Neural crest cell (in vitro differentiated cells): ENCODE results near the gene SIN3A. TPM values are rescaled to one million over a fixed set of nuclear protein-coding genes. Genes with fewer than 3 reads are reported as not detected.
A peak's percentile ranks its signal among the peaks of the same experiment; 100 is the strongest.
"Not testable (repeated sequence)": the region's sequence is repeated elsewhere in the genome, so short reads cannot be mapped to it uniquely, and the experiment has no call there.

ENCODE experiments used
- DNase-seq: peaks from one replicate; pipeline ENCODE4 v3.0.0; 2021; ENCODE audit warnings: low read depth, mixed read lengths, low spot score
- H3K27ac Mint-ChIP-seq: one replicate; pipeline ENCODE4 v1.8.0; 2021; ENCODE audit warnings: mild to moderate bottlenecking, mixed read lengths; ENCODE audit not compliant: unreplicated experiment
- H3K27me3 Mint-ChIP-seq: 2 replicates; pipeline ENCODE4 v1.8.0; 2021; ENCODE audit warnings: low read depth, mild to moderate bottlenecking, mixed read lengths
- H3K36me3 Mint-ChIP-seq: 2 replicates; pipeline ENCODE4 v1.8.0; 2021; ENCODE audit warnings: low read depth, mild to moderate bottlenecking, mixed read lengths
- H3K4me1 Mint-ChIP-seq: 2 replicates; pipeline ENCODE4 v1.8.0; 2021; ENCODE audit warnings: mixed read lengths
- H3K4me3 Mint-ChIP-seq: one replicate; pipeline ENCODE4 v1.8.0; 2021; ENCODE audit warnings: mild to moderate bottlenecking, mixed read lengths
- H3K9me3 Mint-ChIP-seq: 2 replicates; pipeline ENCODE4 v1.8.0; 2021; ENCODE audit warnings: mixed read lengths
- CTCF ChIP-seq: fragments of 200-600 bp; sonication (generic); conservative IDR thresholded peaks from 2 replicates; pipeline ENCODE4 v1.5.0; 2021; ENCODE audit warnings: antibody characterized with exemption, mild to moderate bottlenecking
- total RNA-seq: library from RNA; stranded (reverse); gene quantifications from 2 replicates; pipeline ENCODE4 v1.2.1, GENCODE V29; 2021

SIN3A gene
- total RNA-seq, 1 donor from 2014 or later = 97.4 TPM

- DNase-seq = no peak
- Mint-ChIP-seq H3K4me3 (no peak overlapping the region), H3K36me3 (peaks cover 33% of the 10 kb centered on the region), H3K27ac (no peak overlapping the region), H3K27me3 (no peaks in the 10 kb centered on the region), H3K9me3 (peaks cover 6% of the 10 kb centered on the region), H3K4me1 (no peaks in the 10 kb centered on the region)
- no peak for TF ChIP-seq CTCF
Observed at GRCh38 chr15:75479670-75480069, 28.2 kb upstream of the SIN3A start.

- not testable (repeated sequence) for DNase-seq, H3K27me3 Mint-ChIP-seq, H3K4me3 Mint-ChIP-seq, H3K27ac Mint-ChIP-seq, H3K9me3 Mint-ChIP-seq, H3K4me1 Mint-ChIP-seq
- H3K36me3 Mint-ChIP-seq = peaks cover 24% of the 10 kb centered on the region
Observed at GRCh38 chr15:75477094-75477493, 25.6 kb upstream of the SIN3A start.

GRCh38 chr15:75468913-75469598, 17.6 kb upstream of the SIN3A start:
- no peaks in the 10 kb centered on the region for H3K4me1 Mint-ChIP-seq
- H3K36me3 Mint-ChIP-seq = peaks cover 19% of the 10 kb centered on the region
- H3K9me3 Mint-ChIP-seq = no peaks in the 10 kb centered on the region
- TF ChIP-seq CTCF = no peak
- H3K4me3 Mint-ChIP-seq = no peak overlapping the region
- H3K27me3 Mint-ChIP-seq = no peaks in the 10 kb centered on the region
- H3K27ac Mint-ChIP-seq = no peak overlapping the region
- DNase-seq = no peak

- Mint-ChIP-seq H3K27me3 (no peaks in the 10 kb centered on the region), H3K4me1 (peaks cover 6% of the 10 kb centered on the region), H3K27ac (peak overlapping the region; percentile 36), H3K36me3 (no peaks in the 10 kb centered on the region), H3K9me3 (no peaks in the 10 kb centered on the region), H3K4me3 (peak overlapping the region; percentile 14)
- no peak for DNase-seq
- no peak for TF ChIP-seq CTCF
Observed at GRCh38 chr15:75460646-75461045, 9.2 kb upstream of the SIN3A start.

- Mint-ChIP-seq H3K27ac (no peak overlapping the region), H3K27me3 (no peaks in the 10 kb centered on the region), H3K9me3 (no peaks in the 10 kb centered on the region), H3K4me3 (peak overlapping the region; percentile 68), H3K36me3 (no peaks in the 10 kb centered on the region), H3K4me1 (peaks cover 6% of the 10 kb centered on the region)
- DNase-seq = no peak
- no peak for TF ChIP-seq CTCF
Observed at GRCh38 chr15:75459581-75459980, 8.1 kb upstream of the SIN3A start.

- Mint-ChIP-seq H3K4me1 (peaks cover 25% of the 10 kb centered on the region), H3K4me3 (peak overlapping the region; percentile 91), H3K36me3 (no peaks in the 10 kb centered on the region), H3K9me3 (no peaks in the 10 kb centered on the region), H3K27ac (no peak overlapping the region), H3K27me3 (peaks cover 5% of the 10 kb centered on the region)
- DNase-seq = no peak
- no peak for TF ChIP-seq CTCF
Observed at GRCh38 chr15:75456710-75457109, 5.2 kb upstream of the SIN3A start.
